Measurements from ENCODE around the gene CAPN9. TPM values are rescaled to one million over a fixed set of nuclear protein-coding genes. Genes with fewer than 3 reads are reported as not detected.
"Not testable (repeated sequence)": the region's sequence is repeated elsewhere in the genome, so short reads cannot be mapped to it uniquely, and the experiment has no call there.

Gene CAPN9
- total RNA-seq (2014; rRNA removed; shearing (Covaris generic)), result 0.12 TPM in 1 of 2 replicates, not detected in the other

GRCh38 chr1:230747127-230747730 is at the start of gene CAPN9:
TSS of gene CAPN9 (plus strand) at chr1:230747388. CDS start at chr1:230747497, 109 bp downstream.
- DNase-seq (ENCODE audit: low read depth), result no peak

- DNase-seq (ENCODE audit: low read depth), result no peak
These were observed 49.1 kb upstream of the CAPN9 start for GRCh38 chr1:230698130-230698529.

- DNase-seq (ENCODE audit: low read depth), result not testable (repeated sequence)
These were observed 48.2 kb upstream of the CAPN9 start for GRCh38 chr1:230698964-230699363.

- no peak for DNase-seq (ENCODE audit: low read depth)
These were observed 47.5 kb upstream of the CAPN9 start for GRCh38 chr1:230699716-230700115.

- DNase-seq (ENCODE audit: low read depth), result no peak
These were observed 47.1 kb upstream of the CAPN9 start for GRCh38 chr1:230700132-230700531.

- DNase-seq (ENCODE audit: low read depth), result no peak
These were observed 45.8 kb upstream of the CAPN9 start for GRCh38 chr1:230701434-230701833.

GRCh38 chr1:230701895-230702768 is 45.1 kb upstream of the CAPN9 start:
- DNase-seq (ENCODE audit: low read depth), result no peak

- DNase-seq (ENCODE audit: low read depth), result no peak
These were observed 44.1 kb upstream of the CAPN9 start for GRCh38 chr1:230702934-230703678.

- no peak for DNase-seq (ENCODE audit: low read depth)
These were observed 43.4 kb upstream of the CAPN9 start for GRCh38 chr1:230703679-230704385.

- DNase-seq (ENCODE audit: low read depth), result no peak
These were observed 42.4 kb upstream of the CAPN9 start for GRCh38 chr1:230704830-230705229.

GRCh38 chr1:230705289-230706019 is 41.7 kb upstream of the CAPN9 start:
- no peak for DNase-seq (ENCODE audit: low read depth)

GRCh38 chr1:230706020-230706699 is 41.0 kb upstream of the CAPN9 start:
- no peak for DNase-seq (ENCODE audit: low read depth)

GRCh38 chr1:230706887-230707731 is 40.1 kb upstream of the CAPN9 start:
- DNase-seq (ENCODE audit: low read depth), result no peak

- no peak for DNase-seq (ENCODE audit: low read depth)
These were observed 39.2 kb upstream of the CAPN9 start for GRCh38 chr1:230707732-230708630.

- DNase-seq (ENCODE audit: low read depth), result peak; percentile 15
These were observed 38.3 kb upstream of the CAPN9 start for GRCh38 chr1:230708631-230709580.

- DNase-seq (ENCODE audit: low read depth), result no peak
These were observed 37.3 kb upstream of the CAPN9 start for GRCh38 chr1:230709619-230710542.

Measured in RPMI7951 (cell line).